ENCODE data around the gene GINM1.

The GINM1 gene

GRCh38 chr6:149563203-149563927 is 2.8 kb upstream of the GINM1 start:
- no peaks in the 10 kb centered on the region; the same call in 1 of the 2 replicates for H3K4me1 ChIP-seq
- no peaks in the 10 kb centered on the region for H3K9me3 ChIP-seq
- DNase-seq: no peak
- peaks cover 11% of the 10 kb centered on the region for H3K27me3 ChIP-seq
- TF ChIP-seq CTCF (IDR thresholded peaks at IDR 0.05; ENCODE audit: low read depth, low read length): no peak
- H3K4me3 ChIP-seq (ENCODE audit: low read depth, low read length): no peak overlapping the region
- H3K36me3 ChIP-seq: no peaks in the 10 kb centered on the region; the same call in 1 of the 2 replicates

GRCh38 chr6:149563928-149564325 is 2.2 kb upstream of the GINM1 start:
- H3K9me3 ChIP-seq: no peaks in the 10 kb centered on the region
- TF ChIP-seq CTCF (IDR thresholded peaks at IDR 0.05; ENCODE audit: low read depth, low read length): no peak
- peaks cover 9% of the 10 kb centered on the region for H3K27me3 ChIP-seq
- no peak overlapping the region for H3K4me3 ChIP-seq (ENCODE audit: low read depth, low read length)
- no peak for DNase-seq
- no peaks in the 10 kb centered on the region; the same call in 1 of the 2 replicates for H3K4me1 ChIP-seq
- no peaks in the 10 kb centered on the region; the same call in 1 of the 2 replicates for H3K36me3 ChIP-seq

GRCh38 chr6:149566410-149567193 is 427 bp downstream of the GINM1 start:
- peak; percentile 58 for DNase-seq
- no peaks in the 10 kb centered on the region for H3K27me3 ChIP-seq
- H3K4me1 ChIP-seq: no peaks in the 10 kb centered on the region; the same call in 1 of the 2 replicates
- H3K9me3 ChIP-seq: no peaks in the 10 kb centered on the region
- TF ChIP-seq CTCF (IDR thresholded peaks at IDR 0.05; ENCODE audit: low read depth, low read length): no peak
- H3K36me3 ChIP-seq: no peaks in the 10 kb centered on the region; the same call in 1 of the 2 replicates
- peak overlapping the region; percentile 87 for H3K4me3 ChIP-seq (ENCODE audit: low read depth, low read length)

DNA sequence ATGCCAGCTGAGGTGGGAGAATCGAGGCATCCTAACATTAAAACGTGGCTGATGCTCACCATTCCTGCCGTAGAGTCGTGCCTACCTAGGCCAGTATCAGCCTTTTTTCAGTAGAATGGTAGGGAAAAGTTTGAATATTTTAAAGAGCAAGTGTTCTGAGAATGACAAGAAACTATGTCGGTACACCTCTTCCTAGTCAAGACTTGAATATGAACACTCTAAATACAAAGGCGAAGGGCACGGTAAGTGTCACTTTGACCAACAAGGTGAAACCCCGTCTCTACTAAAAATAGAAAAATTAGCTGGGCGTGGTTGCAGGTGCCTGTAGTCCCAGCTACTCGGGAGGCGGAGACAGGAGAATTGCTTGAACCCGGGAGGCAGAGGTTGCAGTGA is 1.0 kb downstream of the GINM1 start:
- peak overlapping the region; percentile 87 for H3K4me3 ChIP-seq (ENCODE audit: low read depth, low read length)
- H3K36me3 ChIP-seq: no peaks in the 10 kb centered on the region; the same call in 1 of the 2 replicates
- H3K27me3 ChIP-seq: no peaks in the 10 kb centered on the region
- no peaks in the 10 kb centered on the region; the same call in 1 of the 2 replicates for H3K4me1 ChIP-seq
- DNase-seq: no peak
- TF ChIP-seq CTCF (IDR thresholded peaks at IDR 0.05; ENCODE audit: low read depth, low read length): no peak
- H3K9me3 ChIP-seq: no peaks in the 10 kb centered on the region

- TF ChIP-seq CTCF (IDR thresholded peaks at IDR 0.05; ENCODE audit: low read depth, low read length): no peak
- Histone ChIP-seq H3K9me3 (no peaks in the 10 kb centered on the region), H3K36me3 (peaks cover 3% of the 10 kb centered on the region; the same call in 1 of the 2 replicates), H3K4me3 (ENCODE audit: low read depth, low read length) (no peak overlapping the region), H3K27me3 (no peaks in the 10 kb centered on the region), H3K4me1 (no peaks in the 10 kb centered on the region; the same call in 1 of the 2 replicates)
- DNase-seq: no peak
These were observed 1.9 kb downstream of the GINM1 start for GRCh38 chr6:149567945-149568585.
